Cardiac fibroblast (primary cell): ENCODE measurements around the gene LATS2.

Experiments used
- DNase-seq, 2 donors: peaks; one replicate each; pipeline versions ENCODE4 v3.0.0 to v3.0.0-alpha.2; 2010; ENCODE audit warnings: low read depth in 2 of 2
- H3K4me3 ChIP-seq, 2 donors: replicated peaks in 1 of 2; 1 replicate in 1 of 2; 2 replicates in 1 of 2; pipeline ENCODE4 v1.5.1; 2011; ENCODE audit warnings: low read depth in 2 of 2, low read length in 2 of 2, mild to moderate bottlenecking in 2 of 2, moderate library complexity in 1 of 2
- TF ChIP-seq, protein P1 (sequence below): IDR thresholded peaks from one replicate; pipeline ENCODE4 v1.5.1; 2011; ENCODE audit warnings: low read depth, mild to moderate bottlenecking, low read length, inconsistent platforms

LATS2 gene

DNA sequence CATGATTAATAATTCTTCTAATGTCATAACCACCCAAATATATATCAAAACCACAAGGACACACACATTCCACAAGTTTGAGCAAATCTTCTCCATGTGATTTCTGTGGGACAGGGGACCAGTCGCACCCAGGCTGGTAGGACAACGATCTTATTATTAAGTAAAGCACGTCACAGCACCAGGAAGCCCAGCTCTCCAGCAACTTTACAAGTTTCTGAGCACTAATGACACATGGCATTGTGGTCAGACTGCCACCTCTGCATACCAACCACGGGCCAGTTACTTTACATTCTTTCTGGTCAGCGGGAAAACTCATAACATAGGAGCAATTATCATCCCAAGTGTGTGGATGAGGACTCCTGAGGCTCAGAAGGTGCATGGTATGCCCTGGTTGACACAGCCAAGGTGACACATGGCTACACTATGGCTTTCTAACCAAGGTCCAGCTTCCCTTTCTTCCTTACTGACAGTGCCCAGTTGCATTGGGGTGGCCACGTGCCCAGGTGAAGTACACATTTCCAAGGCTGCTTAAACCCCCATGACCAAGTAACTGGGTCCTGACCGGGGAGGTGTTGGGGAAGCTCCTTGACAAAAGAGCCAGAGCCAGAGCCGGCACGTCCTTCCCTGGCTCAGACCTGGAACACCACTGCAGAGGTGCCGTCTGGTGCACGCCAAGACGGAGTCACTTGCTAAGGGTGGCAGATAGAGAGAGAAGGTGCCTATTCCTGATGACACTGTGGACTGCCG lies 27.4 kb downstream of the LATS2 start:
- peak in 1 of 2 donors; percentile 50 for DNase-seq
- TF ChIP-seq, protein P1, sequence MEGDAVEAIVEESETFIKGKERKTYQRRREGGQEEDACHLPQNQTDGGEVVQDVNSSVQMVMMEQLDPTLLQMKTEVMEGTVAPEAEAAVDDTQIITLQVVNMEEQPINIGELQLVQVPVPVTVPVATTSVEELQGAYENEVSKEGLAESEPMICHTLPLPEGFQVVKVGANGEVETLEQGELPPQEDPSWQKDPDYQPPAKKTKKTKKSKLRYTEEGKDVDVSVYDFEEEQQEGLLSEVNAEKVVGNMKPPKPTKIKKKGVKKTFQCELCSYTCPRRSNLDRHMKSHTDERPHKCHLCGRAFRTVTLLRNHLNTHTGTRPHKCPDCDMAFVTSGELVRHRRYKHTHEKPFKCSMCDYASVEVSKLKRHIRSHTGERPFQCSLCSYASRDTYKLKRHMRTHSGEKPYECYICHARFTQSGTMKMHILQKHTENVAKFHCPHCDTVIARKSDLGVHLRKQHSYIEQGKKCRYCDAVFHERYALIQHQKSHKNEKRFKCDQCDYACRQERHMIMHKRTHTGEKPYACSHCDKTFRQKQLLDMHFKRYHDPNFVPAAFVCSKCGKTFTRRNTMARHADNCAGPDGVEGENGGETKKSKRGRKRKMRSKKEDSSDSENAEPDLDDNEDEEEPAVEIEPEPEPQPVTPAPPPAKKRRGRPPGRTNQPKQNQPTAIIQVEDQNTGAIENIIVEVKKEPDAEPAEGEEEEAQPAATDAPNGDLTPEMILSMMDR: no peak
- H3K4me3 ChIP-seq: no peak overlapping the region

DNA sequence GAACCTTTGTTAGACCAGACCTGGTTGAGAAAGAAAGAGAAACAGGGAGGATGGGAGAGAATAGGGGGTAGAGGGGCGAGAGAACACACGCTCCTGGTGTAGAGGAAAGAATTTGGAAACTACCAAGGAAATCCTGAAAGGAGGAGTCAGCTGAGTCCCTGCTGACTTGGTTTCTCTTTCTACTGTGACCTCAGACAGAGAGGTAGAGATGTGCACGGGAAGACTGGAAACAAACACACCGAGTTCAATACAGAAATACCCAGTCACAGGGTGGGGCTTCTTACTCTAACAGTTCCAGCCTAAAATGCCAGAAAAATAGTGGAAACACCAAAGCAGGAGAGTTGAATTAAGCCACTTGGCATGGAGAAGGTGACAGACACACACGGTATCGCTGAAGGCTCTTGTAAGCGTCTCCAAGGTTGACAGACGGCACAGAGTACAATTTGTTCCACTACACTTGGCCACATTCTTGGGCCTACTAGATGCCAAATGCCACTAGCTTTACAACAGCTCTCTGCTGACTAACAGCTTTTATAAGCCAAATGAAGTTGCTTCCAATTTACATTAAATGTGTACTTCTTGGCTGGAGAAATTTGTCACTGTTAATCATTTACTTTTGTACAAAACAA lies 28.1 kb downstream of the LATS2 start:
- TF ChIP-seq, protein P1: no peak
- peak; percentile 68 to 73 for DNase-seq
- no peak overlapping the region for H3K4me3 ChIP-seq

GRCh38 chr13:21032656-21033055 lies 28.7 kb downstream of the LATS2 start:
- H3K4me3 ChIP-seq: no peak overlapping the region
- DNase-seq: no peak

DNA sequence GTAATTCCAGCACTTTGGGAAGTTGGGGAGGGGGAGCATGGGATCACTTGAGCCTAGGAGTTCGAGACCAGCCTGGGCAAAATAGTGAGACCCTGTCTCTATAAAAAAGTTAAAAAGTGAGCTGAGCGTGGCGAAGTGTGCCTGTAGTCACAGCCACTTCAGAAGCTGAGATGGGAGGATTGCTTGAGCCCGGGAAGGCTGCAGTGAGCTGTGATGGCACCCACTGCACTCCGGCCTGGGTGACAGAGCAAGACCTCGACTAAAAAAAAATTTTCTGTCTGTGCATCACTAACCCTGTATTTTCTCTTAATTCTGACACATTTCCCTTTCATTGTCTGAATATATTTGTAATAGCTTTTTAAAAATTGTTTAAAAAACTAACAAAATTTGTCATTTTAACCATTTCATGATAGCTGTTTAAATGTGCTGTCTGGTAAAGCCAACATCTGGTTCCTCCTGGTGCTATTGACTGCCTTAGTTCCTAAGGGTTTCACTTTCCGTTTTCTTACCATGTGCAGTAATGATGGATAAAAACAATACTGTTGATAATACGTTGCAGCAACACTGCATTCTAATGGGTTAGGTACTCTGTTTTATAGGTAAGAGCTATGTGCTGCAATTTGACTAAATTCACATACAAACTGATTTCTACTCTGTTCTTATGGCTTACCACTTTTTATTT lies 29.7 kb downstream of the LATS2 start:
- TF ChIP-seq, protein P1: no peak
- no peak overlapping the region for H3K4me3 ChIP-seq
- DNase-seq: no peak

More at GRCh38 chr13:21032656-21033055, 28.7 kb downstream of the LATS2 start:
- TF ChIP-seq, protein P1: no peak

DNA sequence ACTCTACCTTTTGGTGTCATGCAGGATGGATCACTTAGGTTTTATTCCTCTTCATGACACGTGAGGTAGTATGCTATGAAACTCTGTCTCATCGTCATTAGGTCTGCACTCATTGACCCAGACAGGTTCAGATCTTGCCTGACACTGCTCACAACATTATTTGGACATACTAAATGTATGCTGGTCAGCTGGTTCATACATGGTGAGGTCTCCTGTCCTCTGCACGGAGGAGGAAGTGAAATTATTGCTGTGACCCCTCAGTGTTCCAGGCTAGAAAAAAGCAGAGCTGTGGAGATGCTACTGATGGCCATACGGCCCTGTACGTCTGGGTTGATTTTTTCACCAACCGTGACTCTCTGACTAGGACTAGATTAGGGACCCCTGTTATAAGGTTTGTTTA lies 35.8 kb downstream of the LATS2 start:
- H3K4me3 ChIP-seq: no peak overlapping the region
- no peak for DNase-seq
- TF ChIP-seq, protein P1: no peak

DNA sequence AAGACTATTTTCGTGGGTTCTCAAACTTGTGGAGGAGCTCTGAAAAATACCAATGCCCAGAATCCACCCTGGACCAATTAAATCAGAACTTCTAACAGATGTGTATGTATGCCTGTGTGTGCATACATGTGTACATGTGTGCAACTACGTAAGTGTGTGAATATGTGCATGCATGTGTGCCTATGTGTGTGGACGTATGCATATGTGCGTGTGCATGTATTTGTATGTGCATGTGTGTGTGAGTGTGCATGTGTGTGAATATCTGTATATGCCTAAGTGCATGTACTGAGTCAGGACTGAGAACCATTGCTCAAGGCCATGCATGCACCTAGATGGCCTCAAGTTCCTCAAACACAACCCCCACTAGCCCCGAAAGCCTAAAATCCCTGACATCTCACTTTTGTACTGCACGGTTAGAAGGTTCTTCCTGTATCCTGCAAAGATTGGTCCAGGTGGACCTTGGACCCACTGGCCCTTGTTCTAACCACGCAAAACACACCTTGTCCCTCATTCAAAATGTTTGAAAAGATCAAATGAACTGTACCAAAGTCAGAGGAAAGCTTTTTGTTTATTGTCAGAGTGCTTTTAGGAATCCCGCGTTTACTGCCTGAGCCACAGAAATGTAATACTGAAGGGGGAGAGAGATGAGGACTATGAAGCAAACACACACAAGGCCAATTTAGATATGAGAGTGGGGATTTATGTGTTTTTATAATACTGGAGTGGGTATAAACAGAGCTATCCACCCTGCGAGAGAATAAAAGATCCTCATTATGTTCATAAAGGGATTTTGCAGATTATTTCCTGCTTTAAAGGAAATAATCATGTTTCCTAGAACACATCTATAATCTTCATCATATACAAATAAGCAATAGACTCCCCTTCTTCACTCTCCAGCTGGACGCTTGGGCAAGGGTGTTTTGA lies 39.1 kb downstream of the LATS2 start:
- TF ChIP-seq, protein P1: no peak
- H3K4me3 ChIP-seq: no peak overlapping the region
- DNase-seq: no peak
